GM18858 (cell line): ENCODE results near the gene RUFY3.
A peak's percentile ranks its signal among the peaks of the same experiment; 100 is the strongest.
"Not testable (repeated sequence)": the region's sequence is repeated elsewhere in the genome, so short reads cannot be mapped to it uniquely, and the experiment has no call there.

ENCODE experiments used
- ATAC-seq: cut with Tn5 transposase; IDR thresholded peaks from one replicate; pipeline ENCODE4 v1.9.1; 2021; ENCODE audit not compliant: unreplicated experiment

The RUFY3 gene

GRCh38 chr4:70734971-70735370, 13.2 kb downstream of the RUFY3 start:
- ATAC-seq: peak; percentile 0

GRCh38 chr4:70735915-70736314, 14.2 kb downstream of the RUFY3 start:
- not testable (repeated sequence) for ATAC-seq

- ATAC-seq: no peak
Observed at GRCh38 chr4:70737006-70737405, 15.2 kb downstream of the RUFY3 start.

GRCh38 chr4:70737409-70737808, 15.6 kb downstream of the RUFY3 start:
- ATAC-seq: no peak

GRCh38 chr4:70739496-70740337, 18.0 kb downstream of the RUFY3 start:
- no peak for ATAC-seq

- no peak for ATAC-seq
Observed at GRCh38 chr4:70741867-70742658, 20.3 kb downstream of the RUFY3 start.

- no peak for ATAC-seq
Observed at GRCh38 chr4:70743731-70744130, 22.0 kb downstream of the RUFY3 start.

- ATAC-seq: no peak
Observed at GRCh38 chr4:70746179-70746839, 24.5 kb downstream of the RUFY3 start.

GRCh38 chr4:70747874-70748273, 26.1 kb downstream of the RUFY3 start:
- ATAC-seq: no peak

- peak; percentile 86 for ATAC-seq
Observed at GRCh38 chr4:70749313-70749712, 27.5 kb downstream of the RUFY3 start.

GRCh38 chr4:70752236-70752635, 30.5 kb downstream of the RUFY3 start:
- ATAC-seq: no peak

GRCh38 chr4:70753630-70754029, 31.9 kb downstream of the RUFY3 start:
- ATAC-seq: no peak

GRCh38 chr4:70754470-70754869, 32.7 kb downstream of the RUFY3 start:
- ATAC-seq: peak; percentile 71

- ATAC-seq: peak; percentile 48
Observed at GRCh38 chr4:70754990-70755688, 33.4 kb downstream of the RUFY3 start.

GRCh38 chr4:70759126-70759525, 37.4 kb downstream of the RUFY3 start:
- ATAC-seq: no peak

GRCh38 chr4:70759627-70760026, 37.9 kb downstream of the RUFY3 start:
- ATAC-seq: no peak

GRCh38 chr4:70760662-70761061, 38.9 kb downstream of the RUFY3 start:
- no peak for ATAC-seq

GRCh38 chr4:70761276-70761816, 39.6 kb downstream of the RUFY3 start:
- ATAC-seq: no peak

- ATAC-seq: no peak
Observed at GRCh38 chr4:70765368-70765767, 43.6 kb downstream of the RUFY3 start.

- ATAC-seq: no peak
Observed at GRCh38 chr4:70768301-70768948, 46.7 kb downstream of the RUFY3 start.
